Stimulated activated CD8-positive, alpha-beta memory T cell treated with anti-CD3 and anti-CD28 coated beads, Interleukin-4, amount 100 ng/mL, for 4 hours (primary cell): ENCODE measurements around the gene ADIRF.
"Not testable (repeated sequence)": the region's sequence is repeated elsewhere in the genome, so short reads cannot be mapped to it uniquely, and the experiment has no call there.

Experiments
- DNase-seq, 2 donors: peaks; one replicate each; pipeline ENCODE4 v3.0.0-alpha.2; 2020; ENCODE audit warnings: low read depth in 2 of 2, low spot score in 1 of 2

ADIRF gene

DNA sequence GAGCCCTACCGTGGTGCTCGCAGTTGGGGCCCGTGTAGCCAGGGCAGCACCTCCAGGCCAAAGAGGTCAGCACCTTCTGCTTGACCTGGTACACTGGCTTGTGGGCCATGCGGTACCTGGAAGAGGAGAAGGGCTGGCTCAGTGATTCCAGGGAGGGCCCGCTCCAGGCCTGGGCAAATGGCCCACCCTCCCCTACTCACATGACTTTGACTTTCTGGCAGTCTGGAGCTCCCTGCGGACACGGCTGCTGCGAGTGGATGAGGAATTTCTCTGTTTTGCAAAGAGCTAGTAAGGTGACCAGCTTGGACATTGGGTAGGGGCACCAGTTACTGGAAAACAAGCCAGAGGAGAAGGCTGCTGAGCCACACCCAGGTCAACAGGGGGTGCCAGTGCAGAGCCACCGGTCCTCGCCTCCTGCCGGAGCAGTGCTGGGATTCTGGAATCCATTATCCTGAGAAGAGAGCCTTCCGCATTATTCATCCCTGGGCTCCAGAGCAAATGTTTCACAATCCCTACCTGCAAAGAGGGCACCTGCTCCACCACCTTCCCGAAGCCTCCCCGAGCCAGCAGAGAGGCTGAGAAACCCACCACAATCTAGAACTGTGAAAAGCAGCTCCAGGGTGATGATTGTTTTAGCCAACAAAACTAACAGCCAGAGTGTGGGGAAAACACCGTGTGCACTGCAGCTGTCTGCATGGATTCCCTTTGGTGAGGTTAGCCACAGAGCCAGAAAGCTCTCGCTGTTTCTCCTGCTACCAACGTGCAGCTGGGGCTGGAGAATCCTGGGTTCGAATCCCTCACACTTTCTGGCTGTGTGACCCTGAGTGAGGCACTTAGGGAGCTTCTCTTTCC, 22.7 kb upstream of the ADIRF start:
- no peak for DNase-seq

DNA sequence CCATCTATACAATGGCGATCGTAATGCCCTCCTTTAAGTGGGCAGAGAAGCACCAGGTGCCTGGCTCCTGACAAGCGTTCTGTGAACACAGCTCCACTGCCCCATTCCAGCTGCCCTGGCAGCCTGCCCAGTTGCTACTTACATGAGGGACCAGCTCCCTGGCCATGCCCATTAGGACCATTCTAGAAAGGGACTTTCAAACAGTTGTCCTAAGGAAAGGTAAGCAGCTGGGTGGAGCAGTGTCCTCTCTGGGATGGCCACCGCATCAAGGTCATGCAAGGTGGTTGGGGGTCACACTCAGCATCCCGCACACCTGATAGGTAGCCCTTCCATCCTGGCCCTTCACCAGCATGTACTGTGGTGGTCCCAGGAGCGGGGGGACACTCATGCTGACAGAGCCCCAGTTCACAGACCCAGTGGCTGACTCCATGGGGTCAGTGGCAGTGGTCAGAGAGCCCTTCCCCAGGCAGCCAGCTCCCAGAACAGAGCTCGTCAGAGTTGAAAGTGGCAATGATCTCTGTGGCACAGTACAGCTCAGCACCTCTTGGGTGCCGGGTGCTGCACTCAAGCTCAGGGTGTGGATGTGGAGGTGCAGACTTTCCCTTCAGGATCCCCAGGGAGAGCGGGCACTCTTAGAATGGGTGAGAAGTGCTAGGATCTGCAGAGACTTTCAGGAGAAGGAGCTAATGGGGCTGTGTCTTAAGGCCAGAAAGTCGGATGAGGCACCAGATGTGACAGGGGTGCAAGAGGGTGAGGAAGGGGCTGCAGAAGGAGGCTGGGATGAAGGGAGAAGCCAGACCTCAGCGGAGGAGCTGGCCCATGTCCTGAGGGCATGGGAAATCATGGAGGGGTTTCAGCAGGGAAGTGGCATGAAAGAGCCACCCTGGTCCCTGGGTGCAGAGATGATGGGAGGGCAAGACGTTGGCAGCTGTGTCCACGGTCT, 21.8 kb upstream of the ADIRF start:
- DNase-seq, result no peak

DNA sequence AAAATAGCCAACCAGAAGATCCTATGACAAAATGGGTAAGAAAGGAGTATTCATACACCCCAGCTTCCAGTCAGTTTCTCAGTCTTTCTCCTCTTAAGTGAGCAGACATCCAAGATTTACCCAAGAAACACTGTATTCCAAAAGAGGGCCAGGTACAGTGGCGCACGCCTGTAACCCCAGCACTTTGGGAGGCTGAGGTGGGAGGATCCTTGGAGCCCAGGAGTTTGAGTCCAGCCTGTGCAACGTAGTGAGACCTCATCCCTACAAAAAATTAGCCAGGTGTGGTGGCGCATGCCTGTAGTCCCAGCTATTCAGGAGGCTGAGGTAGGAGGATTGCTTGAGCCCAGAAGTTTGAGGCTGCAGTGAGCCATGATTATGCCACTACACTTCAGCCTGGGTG, 20.5 kb upstream of the ADIRF start:
- not testable (repeated sequence) for DNase-seq

DNA sequence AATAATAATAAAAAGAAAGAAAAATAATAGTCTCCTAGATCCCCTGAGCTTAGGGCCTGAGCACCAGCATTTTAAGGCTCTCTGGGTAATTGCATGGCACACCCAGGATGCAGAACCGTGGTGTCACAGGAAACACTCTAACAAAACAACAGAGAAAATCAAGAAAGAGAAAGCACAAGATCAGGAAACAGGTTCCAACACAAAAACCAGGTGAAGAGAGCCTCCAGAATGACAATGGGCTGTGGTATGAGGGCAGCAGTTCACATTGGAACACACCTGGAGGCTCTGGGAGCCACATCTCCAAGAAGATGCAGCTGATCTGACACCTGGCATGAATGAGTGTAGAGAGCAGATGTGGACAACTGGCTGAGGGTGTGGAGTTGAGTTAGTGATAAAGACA, 17.9 kb upstream of the ADIRF start:
- no peak for DNase-seq

DNA sequence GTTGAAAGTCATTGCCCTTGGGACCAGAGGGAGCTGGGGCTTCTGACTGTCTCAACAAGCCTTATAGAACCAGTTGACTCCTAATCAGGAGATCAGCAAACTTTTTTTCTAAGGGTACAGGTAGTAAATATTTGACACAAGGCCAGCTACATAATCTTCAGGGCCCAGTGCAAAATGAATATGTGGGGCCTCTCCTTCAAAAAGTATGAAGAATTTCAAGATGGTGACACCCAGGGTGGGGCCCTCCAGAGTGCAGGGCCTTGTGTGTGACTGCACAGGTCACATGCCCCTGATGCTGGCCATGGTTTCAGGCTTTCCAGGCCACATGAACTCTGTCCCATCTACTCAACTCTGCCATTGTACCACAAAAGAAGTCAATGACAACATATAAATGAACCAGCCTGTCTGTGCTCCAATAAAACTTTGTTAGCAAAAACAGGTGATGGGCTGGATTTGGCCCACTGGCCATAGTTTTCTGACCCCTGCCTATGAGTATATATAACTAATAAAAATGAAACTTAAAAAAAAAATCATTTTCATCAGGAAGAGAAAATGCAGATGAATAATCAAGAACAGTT, 17.0 kb upstream of the ADIRF start:
- no peak for DNase-seq

DNA sequence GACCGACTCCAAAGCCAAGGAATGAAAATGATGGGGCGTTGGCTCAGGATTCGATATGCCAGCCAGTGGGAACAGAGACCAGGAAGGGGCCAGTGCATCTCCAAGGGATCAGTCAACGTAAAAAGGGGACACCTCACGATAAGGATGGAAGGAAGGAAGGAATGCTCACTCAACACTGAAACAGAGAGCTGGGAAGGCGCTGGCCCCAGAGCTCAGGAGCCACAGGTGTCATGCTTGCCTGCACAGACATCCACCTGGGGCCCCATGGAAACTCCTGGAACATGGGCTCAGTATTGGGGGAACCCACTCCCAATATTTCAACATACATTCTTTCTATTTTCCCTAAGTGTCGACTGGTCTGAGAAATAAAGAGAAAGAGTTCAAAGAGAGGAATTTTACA, 16.2 kb upstream of the ADIRF start:
- no peak for DNase-seq

DNA sequence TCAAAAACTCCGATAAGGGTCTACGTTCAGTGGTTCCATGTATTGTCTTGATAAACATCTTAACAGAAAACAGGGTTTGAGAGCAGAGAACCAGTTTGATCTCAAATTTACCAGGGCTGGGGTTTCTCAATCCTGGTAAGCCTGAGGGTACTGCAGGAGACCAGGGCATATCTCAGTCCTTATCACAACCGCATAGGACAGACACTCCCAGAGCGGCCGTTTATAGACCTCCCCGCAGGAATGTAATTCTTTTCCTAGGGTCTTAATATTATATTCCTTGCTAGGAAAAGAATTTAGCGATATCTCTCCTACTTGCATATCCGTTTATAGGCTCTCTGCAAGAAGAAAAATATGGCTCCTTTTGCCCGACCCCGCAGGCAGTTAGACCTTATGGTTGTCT, 15.6 kb upstream of the ADIRF start:
- not testable (repeated sequence) for DNase-seq

DNA sequence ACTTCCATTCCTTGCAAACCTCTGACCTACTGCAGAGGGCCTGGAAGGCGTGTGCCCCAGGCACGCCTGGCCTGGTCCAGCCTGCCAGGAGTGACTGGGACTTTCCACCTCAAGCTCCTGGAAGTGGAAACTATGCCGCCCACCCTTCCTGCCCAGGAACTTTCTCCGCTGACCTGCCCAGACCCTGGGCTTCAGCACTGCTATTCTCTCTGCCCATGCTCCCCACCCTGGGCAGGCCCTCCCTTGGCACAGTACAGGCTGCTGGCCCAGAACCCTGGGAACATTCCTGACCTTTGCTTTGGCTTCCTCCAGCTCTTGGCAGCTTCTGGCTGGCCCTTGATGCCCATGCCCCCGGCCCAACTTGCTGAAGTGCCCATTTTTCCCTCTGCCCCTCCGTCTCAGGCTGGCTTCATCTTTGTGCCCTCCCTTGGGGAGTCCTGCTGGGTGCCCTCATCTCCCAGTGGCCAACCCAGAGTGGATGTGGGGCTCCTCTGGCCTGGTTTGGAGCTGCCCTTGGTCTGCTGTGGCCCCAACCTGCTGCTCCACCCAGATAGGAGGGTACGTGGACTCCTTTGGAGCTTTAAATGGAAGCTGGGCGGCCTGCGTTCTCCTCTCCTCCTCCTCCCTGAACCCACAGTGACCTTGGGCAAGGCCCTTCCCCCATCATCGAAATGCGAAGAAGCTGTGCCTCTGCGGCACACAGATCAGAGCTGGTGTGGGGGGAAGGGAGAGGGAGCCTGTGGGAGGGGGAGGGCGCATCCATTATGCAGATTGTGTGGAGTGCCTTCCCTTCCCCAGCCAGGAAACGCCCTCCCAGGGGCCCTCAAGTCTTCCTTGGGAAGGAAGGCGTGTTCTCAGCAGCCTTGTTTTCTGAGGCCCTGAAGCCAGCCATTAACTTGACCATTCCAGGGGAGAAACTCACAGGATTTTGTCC, 14.3 kb upstream of the ADIRF start:
- no peak for DNase-seq

DNA sequence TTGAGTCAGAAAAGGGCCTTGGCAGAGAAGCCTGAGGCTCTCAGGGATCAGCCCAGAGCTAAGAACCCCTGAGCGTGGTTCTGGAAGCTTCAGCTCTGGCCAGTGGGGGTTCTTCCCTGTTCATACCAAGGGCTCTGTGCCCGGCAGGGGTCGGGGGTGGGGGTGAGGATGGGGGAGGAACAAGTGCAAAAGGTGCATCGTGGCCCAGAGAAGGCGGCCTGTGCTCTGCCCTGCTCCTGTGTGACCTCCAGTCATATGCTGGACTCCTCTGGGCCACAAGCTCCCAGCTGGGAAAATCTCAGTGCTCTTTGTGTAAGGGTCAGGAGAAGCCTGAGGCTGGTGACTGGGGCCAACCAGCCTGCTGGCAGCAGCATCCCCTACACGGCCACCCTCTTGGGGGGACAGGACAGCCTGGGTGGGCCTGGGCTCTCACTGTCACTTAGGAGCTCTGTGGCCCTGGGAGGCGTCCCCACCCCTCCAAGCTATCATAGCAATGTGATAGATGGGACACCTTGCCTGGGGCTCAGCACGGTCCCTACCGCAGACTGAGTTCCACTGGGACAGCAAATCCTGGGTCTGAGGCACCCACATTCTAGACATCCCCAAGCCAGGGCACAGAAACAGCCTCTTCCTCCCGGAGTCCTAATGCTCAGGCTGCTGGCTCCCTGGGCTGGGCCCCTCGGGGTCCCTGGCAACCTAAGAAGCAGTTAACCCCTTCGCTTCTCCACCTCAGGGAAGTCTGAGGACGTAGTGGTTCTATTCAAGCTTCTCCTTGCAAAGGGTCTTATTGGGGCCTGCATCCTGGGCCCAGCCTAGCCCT, 13.4 kb upstream of the ADIRF start:
- no peak for DNase-seq

DNA sequence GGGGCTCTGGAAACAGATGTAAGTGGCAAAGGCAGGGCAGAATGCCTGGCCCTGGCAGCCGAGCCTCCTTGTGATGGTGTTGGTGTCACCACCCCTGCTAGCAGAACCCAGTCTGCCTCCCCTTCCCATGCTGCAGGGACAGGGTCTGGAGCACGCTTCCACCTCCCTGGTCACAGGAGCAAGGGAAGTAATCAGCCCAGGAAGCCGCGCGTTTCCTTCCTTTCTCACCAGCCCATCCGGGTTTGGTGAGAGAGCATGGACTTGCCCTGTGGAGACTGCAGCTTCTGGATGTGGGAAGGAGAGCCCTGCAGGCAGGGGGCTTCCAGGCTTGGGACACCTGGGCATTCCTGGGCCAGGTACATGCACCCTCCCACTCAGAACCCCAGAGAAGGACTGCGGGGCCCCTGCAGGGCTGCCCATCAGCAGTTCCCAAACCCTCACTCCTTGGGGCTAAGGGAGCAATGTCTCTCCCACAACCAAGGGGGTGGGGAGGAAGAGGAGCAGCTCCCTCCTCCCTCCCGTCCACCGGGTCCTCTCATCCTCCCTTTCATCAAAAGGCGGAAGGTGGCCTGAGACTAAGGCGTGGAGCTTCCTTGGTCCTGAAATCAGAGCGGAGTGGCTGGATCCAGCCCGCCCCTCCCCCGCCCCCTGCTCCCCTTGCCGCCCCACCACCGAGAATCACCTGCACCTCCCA, 12.6 kb upstream of the ADIRF start:
- no peak for DNase-seq

DNA sequence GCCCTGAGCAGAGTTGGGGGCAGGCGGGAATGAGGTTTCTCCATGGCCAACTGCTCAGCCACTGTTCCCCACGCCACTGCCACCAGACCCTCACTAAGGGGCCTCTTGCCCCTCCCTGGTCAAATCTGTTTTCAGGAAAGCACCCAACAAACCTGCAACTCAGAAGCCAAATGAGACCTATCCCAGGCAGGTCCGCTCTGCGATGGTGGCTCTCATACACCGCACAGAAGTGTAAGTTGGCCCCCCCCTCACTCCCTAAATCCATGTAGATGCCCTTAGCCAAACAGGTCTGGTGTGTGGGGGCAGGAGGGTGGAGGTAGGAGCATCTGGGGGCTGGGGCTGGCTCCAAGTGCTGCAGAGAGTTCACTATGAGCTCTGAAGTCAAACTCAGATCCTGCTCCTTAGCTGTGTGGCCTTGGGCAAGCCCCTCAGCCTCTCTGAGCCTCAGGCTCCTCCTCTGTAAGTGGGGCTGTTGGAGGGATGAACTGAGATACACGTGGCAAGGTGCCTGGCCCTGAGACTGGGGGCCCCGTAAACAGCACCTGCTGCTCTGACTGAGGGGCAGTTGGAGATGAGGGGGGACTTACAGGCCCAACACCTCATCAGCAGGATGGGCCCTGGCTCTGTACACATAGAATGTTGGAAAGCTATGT, 12.0 kb upstream of the ADIRF start:
- no peak for DNase-seq

DNA sequence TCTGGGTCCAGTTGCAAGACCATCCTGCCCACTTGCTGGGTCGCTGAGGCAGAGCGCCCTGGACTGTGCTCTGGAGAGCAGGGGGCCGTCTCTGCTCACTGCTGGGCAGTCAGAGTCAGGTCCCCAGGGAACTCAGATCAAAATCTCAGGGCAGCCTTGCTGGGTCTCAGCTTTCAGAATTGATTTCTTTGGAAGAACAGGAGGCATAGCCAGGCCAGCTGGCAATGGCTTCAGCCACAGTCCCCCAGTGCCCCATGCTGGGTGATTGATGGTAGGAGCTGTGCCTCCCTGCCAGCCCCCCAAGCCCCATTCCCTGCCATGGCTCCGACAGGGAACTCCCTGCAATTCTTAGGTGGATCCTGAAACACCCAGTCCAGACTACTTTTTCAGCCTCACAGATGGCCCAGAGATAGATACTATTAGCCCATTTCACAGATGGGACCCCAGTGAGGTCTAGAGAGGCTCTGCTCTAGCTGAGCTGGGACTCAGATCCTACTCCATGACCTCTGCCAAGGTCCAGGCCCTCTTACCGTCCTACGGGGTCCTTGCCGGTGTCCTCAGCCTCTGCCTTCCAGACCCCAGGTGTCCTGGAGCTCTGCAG, 11.3 kb upstream of the ADIRF start:
- no peak for DNase-seq

DNA sequence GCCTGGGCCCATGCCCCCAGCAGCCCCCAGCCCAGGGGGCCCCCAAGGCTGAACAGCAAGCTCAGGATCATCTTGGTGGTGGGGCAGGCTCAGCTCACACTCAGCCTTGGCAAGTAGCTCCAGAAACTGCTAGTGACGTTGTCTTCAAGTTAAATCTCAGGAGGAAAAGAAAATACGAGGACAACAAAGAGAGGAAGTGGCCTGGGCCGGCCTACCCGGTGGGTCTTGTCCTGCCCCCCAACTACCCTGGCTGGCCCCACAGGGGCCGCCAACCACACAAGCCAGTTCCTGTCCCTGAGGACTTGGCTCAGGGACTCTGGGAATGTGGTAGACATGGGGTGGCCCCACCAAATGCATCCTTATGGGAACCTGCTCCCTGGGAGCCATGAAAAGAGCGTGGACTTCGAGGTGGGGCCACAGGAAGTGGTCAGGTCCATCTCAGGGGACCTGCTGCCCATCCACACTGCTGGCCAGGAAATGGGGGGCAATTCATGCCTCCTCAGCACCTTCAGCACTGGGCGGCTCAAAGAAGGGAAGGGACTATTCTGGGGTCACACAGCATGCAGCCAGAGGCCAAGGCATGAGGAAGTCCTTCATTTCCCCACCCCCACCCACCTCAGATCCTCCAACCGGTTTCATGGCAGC, 10.7 kb upstream of the ADIRF start, which contains the start of gene MMRN2:
TSS of gene MMRN2 (minus strand) at position 145 of the 645 bp plus-strand sequence. CDS start at position 71, 74 bp downstream.
- no peak for DNase-seq

DNA sequence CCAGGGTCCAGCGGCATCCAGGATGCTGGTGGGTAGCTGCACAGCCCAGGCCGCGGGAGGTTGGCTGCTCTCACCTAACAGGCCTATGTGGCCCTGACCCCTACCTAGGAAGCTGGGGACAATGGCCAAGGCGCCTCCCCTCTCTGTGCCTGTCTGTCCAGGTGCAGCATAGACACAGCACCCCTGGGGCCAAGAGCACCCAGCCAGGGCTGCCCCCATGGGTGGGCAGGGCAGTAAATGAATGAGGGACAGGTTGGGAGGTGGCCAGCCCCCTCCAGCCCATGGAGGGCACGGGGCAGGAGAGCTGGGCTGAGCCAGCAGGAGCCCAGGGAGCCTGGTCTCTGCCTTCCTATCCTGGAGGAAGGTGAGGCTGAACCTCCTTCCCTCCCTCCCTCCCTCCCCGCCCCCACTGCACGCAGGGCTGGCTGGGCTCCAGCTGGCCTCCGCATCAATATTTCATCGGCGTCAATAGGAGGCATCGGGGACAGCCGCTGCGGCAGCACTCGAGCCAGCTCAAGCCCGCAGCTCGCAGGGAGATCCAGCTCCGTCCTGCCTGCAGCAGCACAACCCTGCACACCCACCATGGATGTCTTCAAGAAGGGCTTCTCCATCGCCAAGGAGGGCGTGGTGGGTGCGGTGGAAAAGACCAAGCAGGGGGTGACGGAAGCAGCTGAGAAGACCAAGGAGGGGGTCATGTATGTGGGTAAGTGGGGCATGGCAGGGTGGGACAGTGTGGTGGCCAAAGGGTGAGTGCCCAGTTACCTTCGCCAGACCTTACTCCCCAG, 10.0 kb upstream of the ADIRF start, which contains the start of gene SNCG:
TSS of gene SNCG (plus strand) at position 484 of the 785 bp plus-strand sequence. CDS start at position 583, 99 bp downstream.
- DNase-seq, result no peak

DNA sequence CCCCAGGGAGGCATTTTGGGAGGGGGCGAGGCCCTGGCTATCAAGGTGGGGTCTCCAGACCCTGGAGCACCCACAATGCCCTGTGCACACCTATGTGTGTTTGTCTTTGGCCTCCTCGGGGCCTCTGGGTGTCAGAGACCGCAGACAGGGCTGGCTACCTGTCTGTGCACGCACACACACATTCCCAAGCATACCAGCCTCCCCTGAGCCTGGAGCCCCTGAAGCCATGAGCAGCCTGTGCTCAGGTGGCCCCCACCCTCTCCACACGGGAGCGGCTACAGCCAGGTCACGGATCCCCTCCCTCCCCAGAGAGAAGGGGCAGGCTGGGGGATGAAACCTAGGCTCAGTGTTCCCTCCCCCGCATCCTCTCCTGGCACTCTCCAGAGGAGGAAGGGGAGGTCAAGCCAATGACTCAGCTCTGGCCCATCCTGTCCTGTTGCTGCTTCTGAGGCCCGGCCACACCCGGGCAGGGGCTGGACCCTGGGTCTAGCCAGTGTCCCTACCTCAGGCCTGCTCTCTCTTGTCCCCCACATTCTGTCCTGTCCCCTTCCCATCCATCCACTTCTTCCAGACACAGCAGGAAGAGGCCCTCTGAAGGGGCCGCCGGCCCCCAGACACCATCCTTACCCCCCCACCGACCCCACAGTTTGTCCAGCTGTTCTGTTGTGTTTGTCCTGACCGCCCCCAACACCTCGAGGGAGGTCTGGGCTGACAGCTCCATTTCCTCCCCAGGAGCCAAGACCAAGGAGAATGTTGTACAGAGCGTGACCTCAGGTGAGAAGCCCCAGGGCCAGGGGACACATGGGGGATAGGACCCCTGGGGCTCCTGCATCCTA, 9.2 kb upstream of the ADIRF start:
- no peak for DNase-seq

DNA sequence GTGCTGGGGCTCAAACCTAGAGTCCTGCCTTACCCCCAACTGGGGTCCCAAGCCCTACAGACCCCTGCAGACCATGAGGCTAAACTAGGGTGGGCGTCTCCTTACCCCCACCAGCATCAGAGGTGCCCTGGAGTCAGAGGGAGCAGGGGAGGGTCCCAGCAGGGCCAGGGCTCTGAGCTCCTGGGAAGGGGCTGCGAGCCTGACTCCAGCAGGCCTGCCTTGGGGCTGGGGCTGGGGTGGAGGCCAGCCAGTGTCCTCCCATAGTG, 8.6 kb upstream of the ADIRF start:
- DNase-seq, result no peak
